A549 (cell line): ENCODE results near the gene GM2A. TPM values are rescaled to one million over a fixed set of nuclear protein-coding genes. Genes with fewer than 3 reads are reported as not detected.

Experiments
- ATAC-seq, 2 experiments: fragments of 200-7000 bp in 1 of 2; fragments of >200 bp in 1 of 2; cut with Nextera tagmentation in 1 of 2; cut with Tn5 transposase in 1 of 2; 3 replicates each; pipeline versions ENCODE4 v1.8.0 to v1.9.1; 2018 to 2020; ENCODE audit warnings: mild to moderate bottlenecking in 1 of 2, moderate library complexity in 1 of 2
- CTCF ChIA-PET: fragments of 300-600 bp; sonication (Branson Sonifier 250); formaldehyde crosslinking; extraction: SDS; loops from one replicate; lab custom pipeline; 2021; ENCODE audit warnings: antibody characterized with exemption, inconsistent platforms; lab: Yijun Ruan, JAX
- POLR2A ChIA-PET: fragments of 350-600 bp; formaldehyde crosslinking; extraction: SDS; loops from one replicate; lab custom pipeline; 2021; ENCODE audit warnings: antibody characterized with exemption, inconsistent platforms; lab: Yijun Ruan, JAX
- DNase-seq, 2 experiments: peaks; one replicate each; pipeline versions ENCODE4 v3.0.0 to v3.0.0-alpha.2; 2011 to 2016; ENCODE audit warnings: low read depth in 1 of 2, low spot score in 1 of 2
- FAIRE-seq: peaks from 2 replicates; lab custom pipeline; 2011; peaks lifted over from hg19 to GRCh38; lab: Jason Lieb, UNC
- H3K27ac ChIP-seq, 2 experiments: fragments of >200 bp; sonication (Bioruptor Twin); formaldehyde crosslinking; 3 replicates each; pipeline ENCODE4 v1.5.1; 2016 to 2017
- H3K4me1 ChIP-seq: fragments of >200 bp; sonication (Bioruptor Twin); formaldehyde crosslinking; 3 replicates; pipeline ENCODE4 v1.6.1; 2016
- H3K4me2 ChIP-seq: fragments of >200 bp; sonication (Bioruptor Twin); formaldehyde crosslinking; 3 replicates; pipeline ENCODE4 v1.6.1; 2016
- H3K4me3 ChIP-seq: fragments of >200 bp; sonication (Bioruptor Twin); formaldehyde crosslinking; 3 replicates; pipeline ENCODE4 v1.5.1; 2016
- H3K9me3 ChIP-seq: fragments of >200 bp; sonication (Bioruptor Twin); formaldehyde crosslinking; 3 replicates; pipeline ENCODE4 v1.6.1; 2016
- BHLHE40 ChIP-seq: IDR thresholded peaks from 2 replicates; pipeline ENCODE4 v1.6.1; 2012; ENCODE audit warnings: low read depth, low read length, inconsistent platforms
- CBX2 ChIP-seq: fragments of 200-600 bp; sonication (generic); IDR thresholded peaks from 2 replicates; pipeline ENCODE4 v1.6.1; 2016; ENCODE audit warnings: low read depth, mild to moderate bottlenecking, borderline replicate concordance
- CEBPB ChIP-seq, 2 experiments: fragments of >200 bp in 1 of 2; sonication (Bioruptor Twin) in 1 of 2; formaldehyde crosslinking in 1 of 2; IDR thresholded peaks; 2 replicates each; pipeline ENCODE4 v1.6.1; 2012 to 2016
- CHD4 ChIP-seq: fragments of 200-600 bp; sonication (generic); IDR thresholded peaks from 2 replicates; pipeline ENCODE4 v1.6.1; 2016; ENCODE audit warnings: antibody characterized with exemption, mild to moderate bottlenecking, borderline replicate concordance
- FOXS1 ChIP-seq: fragments of 250-450 bp; sonication (Bioruptor Pico); IDR thresholded peaks from 2 replicates; pipeline ENCODE4 v1.5.0; 2020; ENCODE audit warnings: mild to moderate bottlenecking, moderate library complexity
- HDAC2 ChIP-seq: fragments of 200-600 bp; sonication (generic); IDR thresholded peaks from 2 replicates; pipeline ENCODE4 v1.6.1; 2016
- HEYL ChIP-seq: fragments of 250-450 bp; sonication (Bioruptor Pico); IDR thresholded peaks from 2 replicates; pipeline ENCODE4 v1.8.0; 2021; ENCODE audit warnings: mild to moderate bottlenecking, moderate library complexity
- HOXA7 ChIP-seq: fragments of 250-450 bp; sonication (Bioruptor Pico); IDR thresholded peaks from 2 replicates; pipeline ENCODE4 v1.5.0; 2020; ENCODE audit warnings: mild to moderate bottlenecking, moderate library complexity
- HOXB13 ChIP-seq: fragments of 250-450 bp; sonication (Bioruptor Pico); IDR thresholded peaks from 2 replicates; pipeline ENCODE4 v1.5.0; 2020; ENCODE audit warnings: low read depth, mild to moderate bottlenecking, moderate library complexity
- JUN ChIP-seq, 2 experiments: fragments of >200 bp; sonication (Bioruptor Twin); formaldehyde crosslinking; IDR thresholded peaks; 2 replicates in 1 of 2; 3 replicates in 1 of 2; pipeline ENCODE4 v1.6.1; 2016 to 2017
- MYC ChIP-seq: IDR thresholded peaks from 2 replicates; pipeline ENCODE4 v1.6.1; 2012; ENCODE audit warnings: mild to moderate bottlenecking, inconsistent platforms, low read length, improper control_type of control experiment, borderline replicate concordance
- NPAS2 ChIP-seq: fragments of 250-450 bp; sonication (Bioruptor Pico); IDR thresholded peaks from 2 replicates; pipeline ENCODE4 v1.8.0; 2022; ENCODE audit warnings: mild to moderate bottlenecking, moderate library complexity, borderline replicate concordance
- NR3C1 ChIP-seq: fragments of >200 bp; sonication (Bioruptor Twin); formaldehyde crosslinking; IDR thresholded peaks from 3 replicates; pipeline ENCODE4 v1.6.1; 2017
- RAD21 ChIP-seq, 2 experiments: fragments of >200 bp in 1 of 2; sonication (Bioruptor Twin) in 1 of 2; formaldehyde crosslinking in 1 of 2; IDR thresholded peaks in 1 of 2; conservative IDR thresholded peaks in 1 of 2; 2 replicates in 1 of 2; 3 replicates in 1 of 2; pipeline ENCODE4 v1.6.1; 2012 to 2018; ENCODE audit warnings: inconsistent platforms in 1 of 2
- RARB ChIP-seq: fragments of 250-450 bp; sonication (Bioruptor Pico); IDR thresholded peaks from 2 replicates; pipeline ENCODE4 v1.8.0; 2021; ENCODE audit warnings: mild to moderate bottlenecking, moderate library complexity
- RCOR1 ChIP-seq: fragments of 150-350 bp; IDR thresholded peaks from 2 replicates; pipeline ENCODE4 v1.6.1; 2014; ENCODE audit warnings: antibody characterized with exemption, low read length, low read depth
- RFX5 ChIP-seq: fragments of 450-650 bp; IDR thresholded peaks from 2 replicates; pipeline ENCODE4 v1.7.1; 2014; ENCODE audit warnings: antibody characterized with exemption, mild to moderate bottlenecking, moderate library complexity
- SREBF2 ChIP-seq: fragments of 450-650 bp; IDR thresholded peaks from 2 replicates; pipeline ENCODE4 v1.6.1; 2014; ENCODE audit warnings: mild to moderate bottlenecking, moderate library complexity
- TFCP2L1 ChIP-seq: fragments of 250-450 bp; sonication (Bioruptor Pico); IDR thresholded peaks from 2 replicates; pipeline ENCODE4 v1.5.0; 2021; ENCODE audit warnings: mild to moderate bottlenecking
- TP53 ChIP-seq: fragments of 250-450 bp; sonication (Bioruptor Pico); IDR thresholded peaks from 2 replicates; pipeline ENCODE4 v1.5.0; 2021; ENCODE audit warnings: mild to moderate bottlenecking, moderate library complexity
- ZC3H11A ChIP-seq: fragments of 450-650 bp; IDR thresholded peaks from 2 replicates; pipeline ENCODE4 v1.6.1; 2014; ENCODE audit warnings: antibody characterized with exemption, mild to moderate bottlenecking
- WGBS: methylation state at CpG from one replicate; pipeline ENCODE4 v1.1.6; 2017; ENCODE audit errors: missing lambda C conversion rate; 5-methylcytosine and 5-hydroxymethylcytosine counted together
- polyA plus RNA-seq, 4 experiments: library from polyadenylated mRNA; depleted of rRNA in 3 of 4; stranded (reverse); fragments of >200 nt; fragmentation: RNase III in 1 of 4; extraction: RNeasy Plus Mini Kit Qiagen cat#74134 plus additional on column Dnase treatment in 1 of 4; gene quantifications; 2 replicates in 3 of 4; 3 replicates in 1 of 4; pipeline ENCODE4 v1.2.3, GENCODE V29; 2011 to 2017
- TF ChIP-seq, protein P1 (sequence below): fragments of 150-350 bp; IDR thresholded peaks from 2 replicates; pipeline ENCODE4 v1.6.1; 2014; ENCODE audit warnings: low read depth, mild to moderate bottlenecking, low read length
- TF ChIP-seq, protein P2 (sequence below): IDR thresholded peaks from 2 replicates; pipeline ENCODE4 v1.6.1; 2012
- TF ChIP-seq, protein P3 (sequence below): fragments of 450-650 bp; IDR thresholded peaks from 2 replicates; pipeline ENCODE4 v1.6.1; 2014; ENCODE audit warnings: antibody characterized with exemption
- TF ChIP-seq, protein P4 (sequence below): IDR thresholded peaks from 2 replicates; pipeline ENCODE4 v1.6.1; 2012; ENCODE audit warnings: low read depth, borderline replicate concordance
- TF ChIP-seq, protein P5 (sequence below): IDR thresholded peaks from 2 replicates; pipeline ENCODE4 v1.6.1; 2012
- TF ChIP-seq, protein P6 (sequence below): fragments of >200 bp; sonication (Bioruptor Twin); formaldehyde crosslinking; IDR thresholded peaks from 3 replicates; pipeline ENCODE4 v1.5.1; 2016

GM2A gene
- polyA plus RNA-seq, 2 of the 4 experiments (the other 2 are of a cell fraction) = 9.6 to 17.4 TPM

DNA sequence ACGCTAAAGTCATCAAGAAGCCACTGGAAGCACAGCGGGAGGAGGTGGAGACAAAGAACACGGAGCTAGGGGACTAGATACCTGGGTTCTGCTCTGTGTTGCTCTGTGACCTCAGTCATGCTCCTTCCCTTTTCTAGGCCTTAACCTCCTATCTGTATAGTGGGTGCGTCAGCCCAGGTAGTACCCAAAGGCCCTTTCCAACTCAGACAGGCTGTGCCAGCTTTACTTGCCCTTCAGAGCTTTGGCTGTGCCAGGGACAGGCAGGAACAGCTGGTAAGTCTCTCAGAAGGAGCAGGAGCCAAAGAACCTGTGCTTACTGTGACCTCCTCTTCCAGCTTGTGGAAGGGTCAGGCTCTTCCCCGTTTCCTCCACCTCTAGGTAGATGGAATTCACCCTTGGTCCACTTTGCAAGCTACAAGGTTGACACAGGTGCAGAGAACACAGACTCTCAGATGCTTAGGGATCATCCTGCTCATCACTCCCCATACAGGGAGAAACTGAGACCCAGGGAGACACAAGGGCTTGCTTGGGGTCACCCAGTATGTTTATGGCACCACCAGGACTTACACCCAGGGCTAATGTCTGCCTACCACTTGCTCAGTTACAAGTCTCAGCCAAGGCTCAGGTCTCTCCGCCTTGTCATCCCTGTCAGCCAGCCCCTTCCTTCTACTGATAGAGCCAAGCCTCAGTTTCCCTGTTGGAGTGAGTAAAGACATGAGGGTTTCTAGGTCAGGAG lies 30.8 kb upstream of the GM2A start:
- no peak for DNase-seq
- Histone ChIP-seq H3K4me2 (no peak overlapping the region), H3K27ac (no peak overlapping the region), H3K4me1 (no peaks in the 10 kb centered on the region), H3K4me3 (no peak overlapping the region), H3K9me3 (no peaks in the 10 kb centered on the region)
- no peak for ATAC-seq
- ChIA-PET CTCF (interaction anchor here (0.9 to 2.7 kb wide), 7 partner anchors 8 to 421 kb away, joined by 3 to 8 read pairs (median 3); no protein-coding TSS in a partner anchor), POLR2A (no interaction called here)
- TF ChIP-seq CEBPB (IDR thresholded peaks at IDR 0.05) (no peak), HEYL (CRISPR knock-in tag) (no peak), SREBF2 (no peak), CBX2 (no peak), FOXS1 (CRISPR knock-in tag) (no peak), HOXA7 (CRISPR knock-in tag) (no peak), HOXB13 (CRISPR knock-in tag) (no peak), RCOR1 (no peak), JUN (IDR thresholded peaks at IDR 0.05) (no peak), CHD4 (no peak), RAD21 (conservative IDR thresholded peaks at IDR 0.05 in 1 of 2, IDR thresholded peaks at IDR 0.05 in 1 of 2) (no peak), HDAC2 (no peak), TFCP2L1 (CRISPR knock-in tag) (no peak), RFX5 (no peak), TP53 (no peak), RARB (CRISPR knock-in tag) (no peak), ZC3H11A (no peak), BHLHE40 (no peak)
- TF ChIP-seq, protein P1, sequence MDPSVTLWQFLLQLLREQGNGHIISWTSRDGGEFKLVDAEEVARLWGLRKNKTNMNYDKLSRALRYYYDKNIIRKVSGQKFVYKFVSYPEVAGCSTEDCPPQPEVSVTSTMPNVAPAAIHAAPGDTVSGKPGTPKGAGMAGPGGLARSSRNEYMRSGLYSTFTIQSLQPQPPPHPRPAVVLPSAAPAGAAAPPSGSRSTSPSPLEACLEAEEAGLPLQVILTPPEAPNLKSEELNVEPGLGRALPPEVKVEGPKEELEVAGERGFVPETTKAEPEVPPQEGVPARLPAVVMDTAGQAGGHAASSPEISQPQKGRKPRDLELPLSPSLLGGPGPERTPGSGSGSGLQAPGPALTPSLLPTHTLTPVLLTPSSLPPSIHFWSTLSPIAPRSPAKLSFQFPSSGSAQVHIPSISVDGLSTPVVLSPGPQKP = no peak
- TF ChIP-seq, protein P2, sequence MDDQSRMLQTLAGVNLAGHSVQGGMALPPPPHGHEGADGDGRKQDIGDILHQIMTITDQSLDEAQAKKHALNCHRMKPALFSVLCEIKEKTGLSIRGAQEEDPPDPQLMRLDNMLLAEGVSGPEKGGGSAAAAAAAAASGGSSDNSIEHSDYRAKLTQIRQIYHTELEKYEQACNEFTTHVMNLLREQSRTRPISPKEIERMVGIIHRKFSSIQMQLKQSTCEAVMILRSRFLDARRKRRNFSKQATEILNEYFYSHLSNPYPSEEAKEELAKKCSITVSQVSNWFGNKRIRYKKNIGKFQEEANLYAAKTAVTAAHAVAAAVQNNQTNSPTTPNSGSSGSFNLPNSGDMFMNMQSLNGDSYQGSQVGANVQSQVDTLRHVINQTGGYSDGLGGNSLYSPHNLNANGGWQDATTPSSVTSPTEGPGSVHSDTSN = no peak
- no peak for FAIRE-seq
- 88% methylated on average over 6 of the region's 6 CpGs for WGBS

DNA sequence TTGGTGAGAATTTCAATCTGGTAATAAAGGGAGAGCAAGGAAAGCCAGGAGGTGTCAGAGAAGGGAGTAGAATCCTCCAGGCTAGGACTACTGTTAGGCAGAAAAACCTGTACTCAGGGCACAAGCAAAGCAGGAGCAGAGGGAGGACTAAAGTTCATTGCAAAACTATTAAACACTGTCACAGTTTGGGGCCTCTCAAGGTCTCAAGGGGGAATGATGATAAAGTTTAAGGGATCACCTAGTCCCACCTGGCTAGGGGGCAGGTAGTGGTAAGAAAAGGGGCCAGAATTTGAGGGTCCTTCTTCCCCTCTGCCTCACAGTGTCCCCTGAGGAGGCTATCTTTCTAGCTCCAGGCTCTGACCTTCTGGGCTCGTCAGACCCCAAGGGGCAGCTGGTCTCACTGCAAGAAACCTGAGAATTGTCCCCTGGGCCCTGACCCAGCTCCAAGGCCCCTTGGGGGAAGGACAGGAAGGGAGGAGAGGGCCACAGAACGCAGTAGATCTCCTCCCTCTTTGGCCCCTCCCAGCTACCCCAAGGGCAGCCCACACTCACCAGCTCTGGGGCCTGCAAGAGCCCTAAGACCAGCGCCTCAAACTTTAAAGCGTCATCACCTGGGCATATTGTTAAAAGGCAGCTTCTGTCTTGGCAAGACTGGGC lies 30.1 kb upstream of the GM2A start:
- ChIA-PET POLR2A (interaction anchor here (1.5 kb wide), 1 partner anchor 29 kb away, joined by 11 read pairs; the partner anchor contains the start of gene GM2A), CTCF (interaction anchor here (0.9 to 2.7 kb wide), 6 partner anchors 8 to 93 kb away, joined by 3 to 8 read pairs (median 4); no protein-coding TSS in a partner anchor)
- no peak for FAIRE-seq
- TF ChIP-seq, protein P2 = no peak
- TF ChIP-seq, protein P3, sequence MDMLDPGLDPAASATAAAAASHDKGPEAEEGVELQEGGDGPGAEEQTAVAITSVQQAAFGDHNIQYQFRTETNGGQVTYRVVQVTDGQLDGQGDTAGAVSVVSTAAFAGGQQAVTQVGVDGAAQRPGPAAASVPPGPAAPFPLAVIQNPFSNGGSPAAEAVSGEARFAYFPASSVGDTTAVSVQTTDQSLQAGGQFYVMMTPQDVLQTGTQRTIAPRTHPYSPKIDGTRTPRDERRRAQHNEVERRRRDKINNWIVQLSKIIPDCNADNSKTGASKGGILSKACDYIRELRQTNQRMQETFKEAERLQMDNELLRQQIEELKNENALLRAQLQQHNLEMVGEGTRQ = no peak
- TF ChIP-seq, protein P4, sequence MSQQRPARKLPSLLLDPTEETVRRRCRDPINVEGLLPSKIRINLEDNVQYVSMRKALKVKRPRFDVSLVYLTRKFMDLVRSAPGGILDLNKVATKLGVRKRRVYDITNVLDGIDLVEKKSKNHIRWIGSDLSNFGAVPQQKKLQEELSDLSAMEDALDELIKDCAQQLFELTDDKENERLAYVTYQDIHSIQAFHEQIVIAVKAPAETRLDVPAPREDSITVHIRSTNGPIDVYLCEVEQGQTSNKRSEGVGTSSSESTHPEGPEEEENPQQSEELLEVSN = no peak
- TF ChIP-seq NR3C1 (no peak), MYC (no peak), TFCP2L1 (CRISPR knock-in tag) (no peak), RFX5 (no peak), NPAS2 (CRISPR knock-in tag) (no peak), BHLHE40 (no peak), TP53 (no peak), HDAC2 (no peak), HEYL (CRISPR knock-in tag) (no peak)
- TF ChIP-seq, protein P5, sequence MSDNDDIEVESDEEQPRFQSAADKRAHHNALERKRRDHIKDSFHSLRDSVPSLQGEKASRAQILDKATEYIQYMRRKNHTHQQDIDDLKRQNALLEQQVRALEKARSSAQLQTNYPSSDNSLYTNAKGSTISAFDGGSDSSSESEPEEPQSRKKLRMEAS = no peak
- TF ChIP-seq, protein P6, sequence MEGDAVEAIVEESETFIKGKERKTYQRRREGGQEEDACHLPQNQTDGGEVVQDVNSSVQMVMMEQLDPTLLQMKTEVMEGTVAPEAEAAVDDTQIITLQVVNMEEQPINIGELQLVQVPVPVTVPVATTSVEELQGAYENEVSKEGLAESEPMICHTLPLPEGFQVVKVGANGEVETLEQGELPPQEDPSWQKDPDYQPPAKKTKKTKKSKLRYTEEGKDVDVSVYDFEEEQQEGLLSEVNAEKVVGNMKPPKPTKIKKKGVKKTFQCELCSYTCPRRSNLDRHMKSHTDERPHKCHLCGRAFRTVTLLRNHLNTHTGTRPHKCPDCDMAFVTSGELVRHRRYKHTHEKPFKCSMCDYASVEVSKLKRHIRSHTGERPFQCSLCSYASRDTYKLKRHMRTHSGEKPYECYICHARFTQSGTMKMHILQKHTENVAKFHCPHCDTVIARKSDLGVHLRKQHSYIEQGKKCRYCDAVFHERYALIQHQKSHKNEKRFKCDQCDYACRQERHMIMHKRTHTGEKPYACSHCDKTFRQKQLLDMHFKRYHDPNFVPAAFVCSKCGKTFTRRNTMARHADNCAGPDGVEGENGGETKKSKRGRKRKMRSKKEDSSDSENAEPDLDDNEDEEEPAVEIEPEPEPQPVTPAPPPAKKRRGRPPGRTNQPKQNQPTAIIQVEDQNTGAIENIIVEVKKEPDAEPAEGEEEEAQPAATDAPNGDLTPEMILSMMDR = no peak
- TF ChIP-seq, protein P1 = no peak

More for the DNA sequence above, 30.1 kb upstream of the GM2A start:
- peak overlapping the region; percentile 93 for H3K4me2 ChIP-seq
- ATAC-seq (peak; percentile 47 to 59), DNase-seq (peak in 1 of 2 experiments; percentile 13)
- peak overlapping the region; percentile 80 for H3K4me3 ChIP-seq
- no peaks in the 10 kb centered on the region for H3K4me1 ChIP-seq
- no peak overlapping the region; a peak in 1 of 6 replicates for H3K27ac ChIP-seq
- WGBS = 43% methylated on average over 3 of the region's 4 CpGs
- H3K9me3 ChIP-seq = no peaks in the 10 kb centered on the region
